OCI-LY1 (cell line): ENCODE data around the gene DNAH8.

Experiments used
- H2AFZ ChIP-seq: fragments of 200-600 bp; sonication (generic), shearing (Covaris generic); 2 replicates; pipeline ENCODE4 v1.6.0; 2014; ENCODE audit warnings: antibody characterized with exemption, mild to moderate bottlenecking, low read length
- H3F3A ChIP-seq: fragments of 200-600 bp; sonication (generic), shearing (Covaris generic); 2 replicates; pipeline ENCODE4 v1.6.0; 2014; ENCODE audit warnings: mild to moderate bottlenecking, antibody characterized with exemption, low read length, moderate library complexity; ENCODE audit not compliant: insufficient read depth
- H3K27ac ChIP-seq: fragments of 200-600 bp; sonication (generic); 2 replicates; pipeline ENCODE4 v1.5.1; 2014; ENCODE audit warnings: low read length, mixed run types, mild to moderate bottlenecking, low read depth; ENCODE audit not compliant: poor library complexity, severe bottlenecking
- H3K27me3 ChIP-seq: fragments of 200-600 bp; sonication (generic); 2 replicates; pipeline ENCODE4 v1.6.0; 2014; ENCODE audit warnings: antibody characterized with exemption, mild to moderate bottlenecking, low read length, moderate library complexity; ENCODE audit not compliant: insufficient read depth
- H3K36me3 ChIP-seq: fragments of 200-600 bp; sonication (generic); 2 replicates; pipeline ENCODE4 v1.6.1; 2014; ENCODE audit warnings: mild to moderate bottlenecking, antibody characterized with exemption, low read length, moderate library complexity, mixed read lengths; ENCODE audit not compliant: insufficient read depth
- H3K4me1 ChIP-seq: fragments of 200-600 bp; sonication (generic); 2 replicates; pipeline ENCODE4 v1.5.1; 2014; ENCODE audit warnings: mild to moderate bottlenecking, low read length, moderate library complexity; ENCODE audit not compliant: insufficient read depth, severe bottlenecking
- H3K4me2 ChIP-seq: fragments of 200-600 bp; sonication (generic), shearing (Covaris generic); 2 replicates; pipeline ENCODE4 v1.6.1; 2014; ENCODE audit warnings: low read length
- H3K4me3 ChIP-seq: fragments of 200-600 bp; sonication (generic); 2 replicates; pipeline ENCODE4 v1.5.1; 2014; ENCODE audit warnings: low read length, low read depth, mild to moderate bottlenecking, mixed read lengths; ENCODE audit not compliant: poor library complexity, severe bottlenecking
- H3K79me2 ChIP-seq: fragments of 200-600 bp; shearing (Covaris generic); 2 replicates; pipeline ENCODE4 v1.6.1; 2016; ENCODE audit warnings: mixed run types, low read length, mixed read lengths; ENCODE audit not compliant: insufficient read depth
- H3K9ac ChIP-seq: fragments of 200-600 bp; sonication (generic), shearing (Covaris generic); 2 replicates; pipeline ENCODE4 v1.6.1; 2014; ENCODE audit warnings: mild to moderate bottlenecking, low read length, mixed read lengths
- H3K9me2 ChIP-seq: fragments of 200-600 bp; sonication (generic), shearing (Covaris generic); 2 replicates; pipeline ENCODE4 v1.6.1; 2014; ENCODE audit warnings: low read depth, mild to moderate bottlenecking, low read length, mixed read lengths
- H3K9me3 ChIP-seq: fragments of 200-600 bp; shearing (Covaris generic); 2 replicates; pipeline ENCODE4 v1.6.1; 2014; ENCODE audit warnings: low read length, mixed read lengths
- H4K20me1 ChIP-seq: fragments of 200-600 bp; sonication (generic), shearing (Covaris generic); 2 replicates; pipeline ENCODE4 v1.6.0; 2016; ENCODE audit warnings: mild to moderate bottlenecking, low read length; ENCODE audit not compliant: insufficient read depth
- CTCF ChIP-seq: fragments of 200-600 bp; sonication (generic), shearing (Covaris generic); IDR thresholded peaks from 2 replicates; pipeline ENCODE4 v1.5.1; 2017; ENCODE audit warnings: mild to moderate bottlenecking, antibody characterized with exemption, low read length, moderate library complexity, mixed read lengths
- EZH2 ChIP-seq: fragments of 200-600 bp; sonication (generic), shearing (Covaris generic); IDR thresholded peaks from 2 replicates; pipeline ENCODE4 v1.8.0; 2017; ENCODE audit warnings: borderline replicate concordance, mixed run types, mild to moderate bottlenecking, antibody characterized with exemption, low read length, moderate library complexity, mixed read lengths

DNAH8 gene

GRCh38 chr6:38715016-38715689 lies at the start of gene DNAH8:
TSS of gene DNAH8 (plus strand) at chr6:38715311. CDS start at chr6:38722810, 7,499 bp downstream.
- no peak within 1 kb of the TSS for H3K9ac ChIP-seq
- no peaks in the 10 kb centered on the region for H4K20me1 ChIP-seq
- H3K9me3 ChIP-seq: no peaks in the 10 kb centered on the region
- H3K9me2 ChIP-seq: no peaks in the 10 kb centered on the region
- H3K4me2 ChIP-seq: peak within 1 kb of the TSS; percentile 8; the same call in 1 of the 2 replicates
- no peak for TF ChIP-seq EZH2
- TF ChIP-seq CTCF: no peak
- no peak within 1 kb of the TSS for H3K4me3 ChIP-seq
- H3K27me3 ChIP-seq: no peaks in the 10 kb centered on the region
- H3K36me3 ChIP-seq: no peaks in the 10 kb centered on the region
- H3K4me1 ChIP-seq: peaks cover 6% of the 10 kb centered on the region
- H3F3A ChIP-seq: no peaks in the 10 kb centered on the region
- no peak within 1 kb of the TSS for H2AFZ ChIP-seq
- no peak within 1 kb of the TSS for H3K27ac ChIP-seq
- no peaks in the 10 kb centered on the region for H3K79me2 ChIP-seq

GRCh38 chr6:38671885-38672467 lies 43.1 kb upstream of the DNAH8 start:
- Histone ChIP-seq H3K9ac (no peak overlapping the region), H2AFZ (no peak overlapping the region), H3K79me2 (no peaks in the 10 kb centered on the region), H3K4me1 (peaks cover 3% of the 10 kb centered on the region), H3K4me2 (no peak overlapping the region), H3K4me3 (no peak overlapping the region), H3F3A (no peaks in the 10 kb centered on the region), H3K9me3 (no peaks in the 10 kb centered on the region), H3K9me2 (no peaks in the 10 kb centered on the region), H4K20me1 (no peaks in the 10 kb centered on the region), H3K27me3 (no peaks in the 10 kb centered on the region), H3K27ac (no peak overlapping the region), H3K36me3 (peaks cover 26% of the 10 kb centered on the region)
- TF ChIP-seq EZH2: no peak
- peak; percentile 69 for TF ChIP-seq CTCF

GRCh38 chr6:38673397-38674165 lies 41.5 kb upstream of the DNAH8 start:
- Histone ChIP-seq H3K9me2 (no peaks in the 10 kb centered on the region), H3K27me3 (no peaks in the 10 kb centered on the region), H3K36me3 (peaks cover 42% of the 10 kb centered on the region), H2AFZ (no peak overlapping the region), H3K4me1 (peaks cover 3% of the 10 kb centered on the region), H3K9ac (no peak overlapping the region), H4K20me1 (no peaks in the 10 kb centered on the region), H3K9me3 (no peaks in the 10 kb centered on the region), H3F3A (no peaks in the 10 kb centered on the region), H3K4me3 (no peak overlapping the region), H3K79me2 (no peaks in the 10 kb centered on the region), H3K4me2 (no peak overlapping the region), H3K27ac (no peak overlapping the region)
- TF ChIP-seq CTCF (no peak), EZH2 (no peak)
